Keratinocyte (primary cell): ENCODE measurements around the gene MND1. TPM values are rescaled to one million over a fixed set of nuclear protein-coding genes. Genes with fewer than 3 reads are reported as not detected.

Source experiments
- DNase-seq: peaks from one replicate; pipeline ENCODE4 v3.0.0-alpha.2; 2011; ENCODE audit warnings: low read depth, missing footprints, low spot score
- FAIRE-seq: peaks from 2 replicates; lab custom pipeline; 2011; peaks lifted over from hg19 to GRCh38; lab: Jason Lieb, UNC
- H2AFZ ChIP-seq: 2 replicates; pipeline ENCODE4 v1.6.0; 2012; ENCODE audit warnings: low read length, control low read depth, inconsistent platforms; ENCODE audit not compliant: control insufficient read depth
- H3K27ac ChIP-seq: 2 replicates; pipeline ENCODE4 v1.5.1; 2011; ENCODE audit warnings: low read length; ENCODE audit not compliant: control insufficient read depth, insufficient read depth
- H3K27me3 ChIP-seq: 3 replicates; pipeline ENCODE4 v1.6.0; 2011; ENCODE audit warnings: low read length; ENCODE audit not compliant: control insufficient read depth, insufficient read depth; ENCODE audit errors: extremely low read depth
- H3K36me3 ChIP-seq, 2 experiments: 2 replicates in 1 of 2; 3 replicates in 1 of 2; pipeline ENCODE4 v1.5.1; 2011; ENCODE audit warnings: low read length in 2 of 2, mild to moderate bottlenecking in 1 of 2; ENCODE audit not compliant: control insufficient read depth in 2 of 2, insufficient read depth in 2 of 2; ENCODE audit errors: extremely low read depth in 1 of 2
- H3K4me1 ChIP-seq: 3 replicates; pipeline ENCODE4 v1.5.1; 2011; ENCODE audit warnings: low read length; ENCODE audit not compliant: control insufficient read depth, insufficient read depth; ENCODE audit errors: extremely low read depth
- H3K4me2 ChIP-seq: 3 replicates; pipeline ENCODE4 v1.6.0; 2011; ENCODE audit warnings: low read depth, low read length; ENCODE audit not compliant: control insufficient read depth, insufficient read depth; ENCODE audit errors: extremely low read depth
- H3K4me3 ChIP-seq, 3 experiments: fragments of 200-600 bp in 1 of 3; sonication (generic) in 1 of 3; 2 replicates in 2 of 3; 3 replicates in 1 of 3; pipeline ENCODE4 v1.5.1; 2011 to 2016; ENCODE audit warnings: low read length in 3 of 3, mild to moderate bottlenecking in 3 of 3, control low read depth in 2 of 3, inconsistent platforms in 1 of 3, low read depth in 1 of 3, mixed read lengths in 1 of 3, mixed run types in 1 of 3, moderate library complexity in 1 of 3; ENCODE audit not compliant: control insufficient read depth in 2 of 3, insufficient read depth in 2 of 3; ENCODE audit errors: extremely low read depth in 1 of 3
- H3K79me2 ChIP-seq: 2 replicates; pipeline ENCODE4 v1.6.0; 2012; ENCODE audit warnings: low read length; ENCODE audit not compliant: control insufficient read depth, insufficient read depth
- H3K9ac ChIP-seq: 3 replicates; pipeline ENCODE4 v1.6.0; 2011; ENCODE audit warnings: low read length; ENCODE audit not compliant: control insufficient read depth, insufficient read depth; ENCODE audit errors: extremely low read depth
- H3K9me1 ChIP-seq: 3 replicates; pipeline ENCODE4 v1.6.0; 2011; ENCODE audit warnings: low read length; ENCODE audit not compliant: control insufficient read depth, insufficient read depth; ENCODE audit errors: extremely low read depth
- H3K9me3 ChIP-seq: 2 replicates; pipeline ENCODE4 v1.5.1; 2012; ENCODE audit warnings: low read depth, low read length; ENCODE audit not compliant: control insufficient read depth
- H4K20me1 ChIP-seq: 3 replicates; pipeline ENCODE4 v1.6.0; 2011; ENCODE audit warnings: low read length; ENCODE audit not compliant: control insufficient read depth, insufficient read depth; ENCODE audit errors: extremely low read depth
- CTCF ChIP-seq, 3 experiments: IDR thresholded peaks in 1 of 3; conservative IDR thresholded peaks in 1 of 3; optimal IDR thresholded peaks in 1 of 3; 2 replicates in 2 of 3; 3 replicates in 1 of 3; pipeline versions ENCODE3 to v1.5.1; 2011; ENCODE audit warnings: low read length in 3 of 3, mild to moderate bottlenecking in 3 of 3, moderate library complexity in 2 of 3, control low read depth in 1 of 3, inconsistent platforms in 1 of 3; ENCODE audit not compliant: insufficient read depth in 2 of 3; ENCODE audit errors: extremely low read depth in 1 of 3
- EZH2 ChIP-seq: IDR thresholded peaks from one replicate; pipeline ENCODE4 v1.6.1; 2012; ENCODE audit warnings: inconsistent platforms, mild to moderate bottlenecking, low read length, moderate library complexity
- dilution Hi-C: fragments of 300-500 bp; cut with MboI; formaldehyde crosslinking; loops from one replicate; pipeline ENCODE4 v1.7.0; 2020; ENCODE audit warnings: low sequenced_read_pairs; ENCODE audit not compliant: extremely low pct_ligation_motif_present
- polyA plus RNA-seq, 5 experiments: library from polyadenylated mRNA; depleted of rRNA in 3 of 5; stranded (reverse) in 3 of 5; stranded (forward) in 1 of 5; unstranded in 1 of 5; fragments of >200 nt; gene quantifications; 1 replicate in 1 of 5; 2 replicates in 3 of 5; 3 replicates in 1 of 5; pipeline versions ENCODE4 v1.2.1 to v1.2.3, GENCODE V29; 2011 to 2012; ENCODE audit warnings: missing spikeins in 2 of 5, low read depth in 1 of 5, low replicate concordance in 1 of 5

The MND1 gene
- polyA plus RNA-seq, 1 donor (not counting 4 experiments of a cell fraction or from before 2014, with no cell fraction given), result 4.9 TPM

GRCh38 chr4:153426207-153426885, 81.9 kb downstream of the MND1 start:
- H3K4me3 ChIP-seq, result no peak overlapping the region
- no peaks in the 10 kb centered on the region for H3K9me3 ChIP-seq
- H3K9ac ChIP-seq, result no peak overlapping the region
- H3K36me3 ChIP-seq, result no peaks in the 10 kb centered on the region
- no peak overlapping the region for H2AFZ ChIP-seq
- H3K4me1 ChIP-seq, result peaks cover 3% of the 10 kb centered on the region
- no peak for FAIRE-seq
- DNase-seq, result no peak
- no peaks in the 10 kb centered on the region for H3K9me1 ChIP-seq
- no peak overlapping the region for H3K27ac ChIP-seq
- no peaks in the 10 kb centered on the region for H4K20me1 ChIP-seq
- TF ChIP-seq CTCF (optimal IDR thresholded peaks at IDR 0.05 in 1 of 3, IDR thresholded peaks at IDR 0.05 in 1 of 3, conservative IDR thresholded peaks at IDR 0.05 in 1 of 3; ENCODE audit: extremely low read depth in 1 of 3, insufficient read depth in 2 of 3, low read length in 3 of 3), result no peak
- TF ChIP-seq EZH2, result no peak
- dilution Hi-C loops, result no loop called here
- no peak overlapping the region for H3K4me2 ChIP-seq
- no peaks in the 10 kb centered on the region for H3K27me3 ChIP-seq
- H3K79me2 ChIP-seq, result no peaks in the 10 kb centered on the region

GRCh38 chr4:153427363-153428071, 83.0 kb downstream of the MND1 start:
- Histone ChIP-seq H4K20me1 (no peaks in the 10 kb centered on the region), H3K4me2 (no peak overlapping the region), H3K4me3 (no peak overlapping the region), H3K79me2 (no peaks in the 10 kb centered on the region), H2AFZ (no peak overlapping the region), H3K36me3 (no peaks in the 10 kb centered on the region), H3K4me1 (peaks cover 3% of the 10 kb centered on the region), H3K27me3 (no peaks in the 10 kb centered on the region), H3K9me3 (no peaks in the 10 kb centered on the region), H3K9ac (no peak overlapping the region), H3K27ac (no peak overlapping the region), H3K9me1 (no peaks in the 10 kb centered on the region)
- TF ChIP-seq EZH2 (no peak), CTCF (optimal IDR thresholded peaks at IDR 0.05 in 1 of 3, IDR thresholded peaks at IDR 0.05 in 1 of 3, conservative IDR thresholded peaks at IDR 0.05 in 1 of 3; ENCODE audit: extremely low read depth in 1 of 3, insufficient read depth in 2 of 3, low read length in 3 of 3) (no peak)
- DNase-seq, result no peak
- peak; percentile 9 for FAIRE-seq
- dilution Hi-C loops, result no loop called here
